Gastrocnemius medialis (tissue), 4 donors: Measurements from ENCODE around the gene HS2ST1. TPM values are rescaled to one million over a fixed set of nuclear protein-coding genes. Genes with fewer than 3 reads are reported as not detected.

Experiments used
- ATAC-seq, 2 donors: fragments of 150-250 bp; one replicate each; pipeline ENCODE4 v1.9.1; 2016
- DNase-seq, 2 donors: peaks; one replicate each; pipeline ENCODE4 v3.0.0-alpha.2; 2019
- H3K27ac ChIP-seq, 4 donors: fragments of 200-600 bp; sonication (generic); 1 replicate in 1 of 4; 2 replicates in 3 of 4; pipeline ENCODE4 v1.5.1; 2016 to 2018; ENCODE audit warnings: mild to moderate bottlenecking in 2 of 4, moderate library complexity in 1 of 4
- H3K27me3 ChIP-seq, 3 donors: fragments of 200-600 bp; sonication (generic) in 2 of 3; 1 replicate in 1 of 3; 2 replicates in 2 of 3; pipeline versions ENCODE4 v1.5.1 to v1.6.0; 2016 to 2019; ENCODE audit warnings: mild to moderate bottlenecking in 1 of 3, moderate library complexity in 1 of 3
- H3K36me3 ChIP-seq, 2 donors: fragments of 200-600 bp; sonication (generic) in 1 of 2; one replicate each; pipeline ENCODE4 v1.5.1; 2017 to 2018
- H3K4me1 ChIP-seq, 2 donors: fragments of 200-600 bp; sonication (generic) in 1 of 2; one replicate each; pipeline ENCODE4 v1.5.1; 2016 to 2017; ENCODE audit warnings: mild to moderate bottlenecking in 2 of 2
- H3K4me3 ChIP-seq, 4 donors: fragments of 200-600 bp; sonication (generic) in 3 of 4; 1 replicate in 1 of 4; 2 replicates in 3 of 4; pipeline ENCODE4 v1.5.1; 2016 to 2019; ENCODE audit warnings: mild to moderate bottlenecking in 2 of 4
- H3K9me3 ChIP-seq, 3 donors: fragments of 200-600 bp; sonication (generic) in 2 of 3; 1 replicate in 1 of 3; 2 replicates in 2 of 3; pipeline ENCODE4 v1.5.1; 2016 to 2019
- POLR2A ChIP-seq, 2 donors: fragments of 450-650 bp; IDR thresholded peaks; one replicate each; pipeline ENCODE4 v1.6.1; 2017; ENCODE audit warnings: antibody characterized with exemption in 2 of 2, mild to moderate bottlenecking in 2 of 2, moderate library complexity in 2 of 2
- in situ Hi-C, 4 donors: fragments of 200-750 bp; cut with MboI; loops; one replicate each; pipeline versions ENCODE4 v1.15.0 to v1.8.0; 2017; ENCODE audit warnings: low sequenced_read_pairs in 4 of 4
- intact Hi-C: fragments of 100-400 bp; cut with DNase I; formaldehyde crosslinking; loops from one replicate; pipeline ENCODE4 v1.15.1; 2023; ENCODE audit warnings: low total_unique reads
- total RNA-seq, 4 donors: library from RNA; depleted of rRNA; stranded (reverse); fragments of >200 nt; gene quantifications; one replicate each; pipeline versions ENCODE4 v1.1.0 to v1.2.3, GENCODE V29; 2016
- TF ChIP-seq, protein P1 (sequence below), 5 experiments: fragments of 450-650 bp in 3 of 5; fragments of 200-600 bp in 2 of 5; sonication (generic) in 2 of 5; IDR thresholded peaks in 4 of 5; conservative IDR thresholded peaks in 1 of 5; 1 replicate in 4 of 5; 2 replicates in 1 of 5; pipeline ENCODE4 v1.5.1; 2016 to 2019; ENCODE audit warnings: antibody characterized with exemption in 5 of 5, mild to moderate bottlenecking in 3 of 5, moderate library complexity in 3 of 5

Gene HS2ST1
- total RNA-seq, 4 donors from 2014 or later: 4.1 to 8.2 (median 6.8) TPM

- ATAC-seq (no peak), DNase-seq (no peak)
- intact Hi-C loops: no loop called here
- TF ChIP-seq, protein P1, sequence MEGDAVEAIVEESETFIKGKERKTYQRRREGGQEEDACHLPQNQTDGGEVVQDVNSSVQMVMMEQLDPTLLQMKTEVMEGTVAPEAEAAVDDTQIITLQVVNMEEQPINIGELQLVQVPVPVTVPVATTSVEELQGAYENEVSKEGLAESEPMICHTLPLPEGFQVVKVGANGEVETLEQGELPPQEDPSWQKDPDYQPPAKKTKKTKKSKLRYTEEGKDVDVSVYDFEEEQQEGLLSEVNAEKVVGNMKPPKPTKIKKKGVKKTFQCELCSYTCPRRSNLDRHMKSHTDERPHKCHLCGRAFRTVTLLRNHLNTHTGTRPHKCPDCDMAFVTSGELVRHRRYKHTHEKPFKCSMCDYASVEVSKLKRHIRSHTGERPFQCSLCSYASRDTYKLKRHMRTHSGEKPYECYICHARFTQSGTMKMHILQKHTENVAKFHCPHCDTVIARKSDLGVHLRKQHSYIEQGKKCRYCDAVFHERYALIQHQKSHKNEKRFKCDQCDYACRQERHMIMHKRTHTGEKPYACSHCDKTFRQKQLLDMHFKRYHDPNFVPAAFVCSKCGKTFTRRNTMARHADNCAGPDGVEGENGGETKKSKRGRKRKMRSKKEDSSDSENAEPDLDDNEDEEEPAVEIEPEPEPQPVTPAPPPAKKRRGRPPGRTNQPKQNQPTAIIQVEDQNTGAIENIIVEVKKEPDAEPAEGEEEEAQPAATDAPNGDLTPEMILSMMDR (IDR thresholded peaks at IDR 0.05 in 4 of 5, conservative IDR thresholded peaks at IDR 0.05 in 1 of 5): no peak
- no peak for TF ChIP-seq POLR2A (IDR thresholded peaks at IDR 0.05)
- in situ Hi-C loops: loop anchor here in 2 of 4 donors (25.0 kb wide), 3 partner anchors 152 to 827 kb away; no protein-coding TSS in a partner anchor
- Histone ChIP-seq H3K4me3 (no peak overlapping the region), H3K4me1 (no peaks in the 10 kb centered on the region), H3K36me3 (no peaks in the 10 kb centered on the region), H3K27ac (no peak overlapping the region), H3K27me3 (no peaks in the 10 kb centered on the region), H3K9me3 (no peaks in the 10 kb centered on the region)
Measured at GRCh38 chr1:87135329-87135712, 220.9 kb downstream of the HS2ST1 start.

DNA sequence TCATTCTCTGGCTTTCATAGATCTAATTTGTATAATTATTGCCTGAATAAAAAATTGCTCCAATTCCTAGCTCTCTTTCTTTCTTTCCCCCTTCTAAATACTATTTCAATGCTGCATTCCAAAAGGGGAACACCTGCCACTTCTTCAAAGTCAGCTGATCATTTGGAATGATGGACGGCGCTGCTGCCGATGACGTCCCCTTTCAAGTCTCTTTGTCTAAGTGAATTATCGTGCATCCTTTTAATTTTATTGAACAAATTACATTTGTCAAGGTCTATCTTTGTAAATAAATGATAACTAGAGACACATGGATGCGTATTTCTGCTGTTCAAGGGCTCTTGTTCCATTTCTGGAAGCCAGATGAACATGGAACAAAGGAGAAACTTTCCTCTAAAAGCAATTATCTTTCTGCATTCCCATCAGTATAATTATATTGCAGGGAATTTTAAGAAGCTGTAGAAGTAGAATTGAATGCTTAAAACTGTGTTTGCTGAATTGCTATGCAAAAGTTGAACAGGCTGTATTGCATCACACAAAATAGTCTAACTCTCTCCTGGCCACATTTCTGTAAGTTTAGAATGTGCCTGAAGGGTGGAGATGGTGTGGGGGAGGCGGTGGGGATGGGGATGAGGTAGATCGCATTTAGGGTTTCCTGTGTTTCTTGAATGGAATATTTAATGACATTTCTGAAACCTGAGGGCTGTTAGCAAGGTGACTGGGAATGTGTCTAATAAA is 222.3 kb downstream of the HS2ST1 start:
- in situ Hi-C loops (loop anchor here in 2 of 4 donors (25.0 kb wide), 3 partner anchors 151 to 826 kb away; no protein-coding TSS in a partner anchor), intact Hi-C loops (no loop called here)
- H3K4me3 ChIP-seq: no peak overlapping the region
- no peak for ATAC-seq
- H3K27ac ChIP-seq: no peak overlapping the region
- TF ChIP-seq, protein P1 (IDR thresholded peaks at IDR 0.05 in 4 of 5, conservative IDR thresholded peaks at IDR 0.05 in 1 of 5): no peak
- TF ChIP-seq POLR2A (IDR thresholded peaks at IDR 0.05): no peak
- DNase-seq: no peak
- H3K27me3 ChIP-seq: no peaks in the 10 kb centered on the region
- H3K36me3 ChIP-seq: no peaks in the 10 kb centered on the region
- no peaks in the 10 kb centered on the region for H3K9me3 ChIP-seq
- no peaks in the 10 kb centered on the region for H3K4me1 ChIP-seq

DNA sequence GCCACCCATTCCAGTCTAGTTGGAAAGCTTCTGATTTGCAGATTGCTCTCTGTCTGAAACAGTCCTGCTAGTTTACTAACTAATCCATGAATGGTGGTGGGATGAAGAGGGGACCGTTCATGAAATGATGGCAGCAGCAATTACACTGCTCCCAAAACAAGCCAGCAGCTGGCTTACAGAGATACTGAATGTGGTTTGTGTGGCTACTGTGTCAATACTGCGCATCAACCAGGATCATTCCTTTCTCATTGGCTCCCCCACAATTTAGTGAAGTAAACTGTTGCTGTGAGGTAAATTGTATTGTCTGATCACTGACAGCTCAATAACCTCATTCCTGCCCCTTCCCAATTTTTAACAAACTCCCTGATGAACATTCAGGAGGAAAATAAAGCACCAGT is 222.9 kb downstream of the HS2ST1 start:
- intact Hi-C loops (no loop called here), in situ Hi-C loops (loop anchor here in 2 of 4 donors (25.0 kb wide), 3 partner anchors 150 to 825 kb away; no protein-coding TSS in a partner anchor)
- DNase-seq: no peak
- no peak for ATAC-seq
- Histone ChIP-seq H3K4me1 (no peaks in the 10 kb centered on the region), H3K27me3 (no peaks in the 10 kb centered on the region), H3K9me3 (no peaks in the 10 kb centered on the region), H3K36me3 (no peaks in the 10 kb centered on the region), H3K27ac (no peak overlapping the region), H3K4me3 (no peak overlapping the region)
- TF ChIP-seq, protein P1 (IDR thresholded peaks at IDR 0.05 in 4 of 5, conservative IDR thresholded peaks at IDR 0.05 in 1 of 5): no peak
- no peak for TF ChIP-seq POLR2A (IDR thresholded peaks at IDR 0.05)

DNA sequence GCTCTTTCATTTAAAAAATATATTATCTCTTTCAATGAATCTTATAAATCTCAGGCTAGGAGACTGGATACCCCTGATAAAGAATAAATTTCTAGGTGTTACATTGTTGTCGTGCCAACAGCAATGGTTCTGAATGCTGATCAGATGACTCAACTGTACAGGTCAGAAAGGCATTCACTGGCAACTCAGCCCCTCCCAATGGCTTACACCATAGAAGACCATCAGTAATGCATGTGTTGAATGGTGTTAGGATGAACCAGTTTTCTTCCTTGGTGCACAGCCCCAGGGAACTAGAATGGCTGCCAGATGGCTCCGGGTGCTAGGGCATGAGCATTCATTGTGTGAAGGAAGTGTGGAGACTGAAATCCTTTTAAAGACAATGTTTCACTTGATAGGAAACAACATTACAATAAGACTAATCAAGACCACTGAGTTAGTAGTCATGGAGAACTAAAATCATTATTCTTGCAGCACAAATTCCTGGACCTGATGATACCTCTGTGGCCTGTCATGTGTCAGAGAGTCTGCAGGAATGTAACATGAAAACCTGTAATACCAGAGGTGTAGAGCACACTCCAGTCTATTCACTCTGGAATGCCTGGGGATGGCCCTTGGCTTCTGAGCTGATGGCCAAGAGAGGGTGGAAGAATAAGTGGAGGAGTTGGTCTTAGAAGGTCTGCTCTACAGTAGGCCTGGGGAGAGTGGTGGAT is 226.6 kb downstream of the HS2ST1 start:
- Histone ChIP-seq H3K4me3 (no peak overlapping the region), H3K27me3 (no peaks in the 10 kb centered on the region), H3K27ac (no peak overlapping the region), H3K36me3 (no peaks in the 10 kb centered on the region), H3K4me1 (no peaks in the 10 kb centered on the region), H3K9me3 (no peaks in the 10 kb centered on the region)
- in situ Hi-C loops (loop anchor here in 2 of 4 donors (25.0 kb wide), 3 partner anchors 146 to 821 kb away; no protein-coding TSS in a partner anchor), intact Hi-C loops (no loop called here)
- ATAC-seq (no peak), DNase-seq (no peak)
- TF ChIP-seq POLR2A (IDR thresholded peaks at IDR 0.05): no peak
- TF ChIP-seq, protein P1 (IDR thresholded peaks at IDR 0.05 in 4 of 5, conservative IDR thresholded peaks at IDR 0.05 in 1 of 5): no peak
